ENCODE data around the gene LSR. TPM values are rescaled to one million over a fixed set of nuclear protein-coding genes. Genes with fewer than 3 reads are reported as not detected.
A peak's percentile ranks its signal among the peaks of the same experiment; 100 is the strongest.

LSR gene
- total RNA-seq, 1 experiment from 2014 or later = 21.1 TPM

GRCh38 chr19:35300339-35300649 is 51.5 kb downstream of the LSR start:
- no peak for DNase-seq (ENCODE audit: low read depth)

DNA sequence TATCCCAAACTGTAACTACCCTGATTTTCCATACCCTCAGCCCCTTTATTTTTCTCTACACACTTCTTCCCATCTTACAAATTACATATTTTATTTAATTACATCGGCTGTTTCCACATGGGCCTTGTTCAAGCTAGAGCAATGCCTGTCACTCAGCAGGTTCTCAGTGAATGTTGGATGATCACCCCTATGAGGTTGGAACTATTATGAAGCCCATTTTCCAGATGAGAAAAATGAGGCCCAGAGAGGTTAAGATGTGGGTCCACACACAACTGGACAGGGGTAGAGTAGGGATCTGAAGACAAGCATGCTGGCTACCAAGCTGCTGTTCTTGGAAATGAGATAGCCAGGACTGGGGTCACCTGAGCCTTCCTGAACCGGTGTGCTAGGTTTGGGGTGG is 53.2 kb downstream of the LSR start:
- DNase-seq (ENCODE audit: low read depth) = no peak

GRCh38 chr19:35302446-35302845 is 53.6 kb downstream of the LSR start:
- no peak for DNase-seq (ENCODE audit: low read depth)

GRCh38 chr19:35303357-35303915 is 54.6 kb downstream of the LSR start:
- DNase-seq (ENCODE audit: low read depth) = no peak

DNA sequence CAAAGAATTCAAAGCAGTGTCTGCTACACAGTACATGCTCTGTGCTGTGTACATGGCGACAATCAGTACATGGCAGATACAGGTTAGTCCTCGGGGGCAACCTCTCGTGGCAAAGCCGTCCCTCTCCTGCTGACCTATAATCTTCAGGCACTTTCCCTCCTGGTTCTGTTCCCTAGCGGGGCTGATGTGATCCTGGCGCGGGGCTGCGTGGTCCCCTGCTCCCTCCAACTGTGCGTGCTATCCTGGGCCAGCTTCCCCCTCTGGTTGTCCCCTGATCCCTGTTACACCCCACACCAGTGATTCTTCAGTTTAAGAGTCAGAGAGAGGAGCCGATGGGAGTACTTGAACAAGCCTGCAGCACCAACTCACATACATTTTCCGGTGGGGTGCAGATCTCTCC is 55.2 kb downstream of the LSR start:
- no peak for DNase-seq (ENCODE audit: low read depth)

GRCh38 chr19:35305181-35305580 is 56.4 kb downstream of the LSR start:
- no peak for DNase-seq (ENCODE audit: low read depth)

DNA sequence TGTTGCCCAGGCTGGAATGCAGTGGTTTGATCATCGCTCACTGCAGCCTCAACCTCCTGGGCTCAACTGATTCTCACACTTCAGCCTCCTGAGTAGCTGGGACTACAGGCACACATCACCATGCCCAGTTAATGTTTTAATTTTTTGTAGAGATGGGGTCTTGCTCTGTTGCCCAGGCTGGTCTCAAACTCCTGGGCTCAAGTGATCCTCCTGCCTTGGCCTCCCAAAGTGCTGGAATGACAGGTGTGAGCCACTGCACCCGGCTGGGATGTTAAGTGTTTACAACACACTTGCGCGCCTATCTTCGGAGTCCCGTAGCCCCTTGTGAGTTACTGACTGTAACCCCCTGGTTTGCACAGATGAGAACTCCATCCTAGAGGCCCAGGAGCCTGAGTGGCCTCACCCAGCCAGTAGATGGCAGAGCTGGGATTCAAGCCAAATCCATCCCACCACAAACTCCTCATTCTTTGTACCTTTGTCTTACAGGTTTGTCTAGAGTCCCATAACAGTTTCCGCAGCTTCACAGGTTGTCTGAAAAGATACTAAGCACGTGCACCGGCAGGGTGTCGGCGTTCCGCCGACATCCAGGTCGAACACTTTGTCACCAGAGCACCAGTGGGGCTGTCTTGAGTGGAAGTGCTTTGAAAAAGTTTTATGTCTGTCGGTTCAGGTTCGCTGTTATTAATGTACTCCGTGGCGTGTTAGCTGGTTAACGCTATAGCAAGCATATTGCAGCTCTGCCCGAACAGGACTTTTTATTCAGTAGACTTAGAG is 57.9 kb downstream of the LSR start:
- no peak for DNase-seq (ENCODE audit: low read depth)

DNA sequence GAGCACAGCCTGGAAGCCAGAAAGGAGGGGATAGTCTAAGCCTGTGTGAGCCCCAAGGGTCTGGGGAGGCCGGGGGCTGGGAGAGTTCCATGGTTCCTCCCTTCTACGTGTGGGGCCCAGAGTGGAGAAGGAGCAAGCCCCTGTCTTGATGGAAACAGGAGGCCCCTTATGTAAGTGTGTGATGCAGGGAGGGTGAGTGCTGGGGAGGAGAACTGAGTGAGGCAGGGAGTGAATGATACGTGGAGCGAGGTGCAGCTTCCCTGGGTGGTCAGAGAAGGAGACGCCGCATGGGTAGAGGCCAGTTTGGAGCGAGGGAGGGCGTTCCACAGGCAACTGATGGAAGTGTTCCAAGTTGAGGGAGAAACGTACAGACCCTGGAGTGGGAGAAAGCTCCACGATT is 59.1 kb downstream of the LSR start:
- no peak for DNase-seq (ENCODE audit: low read depth)

DNA sequence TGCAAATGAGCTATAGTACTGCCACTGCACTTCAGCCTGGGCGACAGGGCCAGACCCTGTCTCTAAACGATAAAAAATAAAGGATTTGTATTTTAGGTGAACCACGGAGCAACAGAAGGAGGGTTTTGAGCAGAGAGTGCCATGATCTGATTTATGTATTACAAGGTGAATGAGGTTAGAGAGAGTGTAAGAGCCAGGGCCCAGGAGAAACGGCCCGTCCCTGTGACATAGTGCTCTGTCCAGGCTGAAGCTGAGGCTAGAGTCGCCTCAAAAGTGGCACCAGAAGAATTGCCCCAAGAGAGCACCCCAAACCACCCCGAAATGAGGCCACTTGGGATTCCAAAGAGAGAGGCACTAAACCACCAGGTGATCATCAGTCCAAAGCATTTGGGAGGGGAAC is 60.1 kb downstream of the LSR start:
- no peak for DNase-seq (ENCODE audit: low read depth)

- DNase-seq (ENCODE audit: low read depth) = peak; percentile 51
Measured at GRCh38 chr19:35309481-35310279, 60.9 kb downstream of the LSR start.

- no peak for DNase-seq (ENCODE audit: low read depth)
Measured at GRCh38 chr19:35310331-35310730, 61.5 kb downstream of the LSR start.

DNA sequence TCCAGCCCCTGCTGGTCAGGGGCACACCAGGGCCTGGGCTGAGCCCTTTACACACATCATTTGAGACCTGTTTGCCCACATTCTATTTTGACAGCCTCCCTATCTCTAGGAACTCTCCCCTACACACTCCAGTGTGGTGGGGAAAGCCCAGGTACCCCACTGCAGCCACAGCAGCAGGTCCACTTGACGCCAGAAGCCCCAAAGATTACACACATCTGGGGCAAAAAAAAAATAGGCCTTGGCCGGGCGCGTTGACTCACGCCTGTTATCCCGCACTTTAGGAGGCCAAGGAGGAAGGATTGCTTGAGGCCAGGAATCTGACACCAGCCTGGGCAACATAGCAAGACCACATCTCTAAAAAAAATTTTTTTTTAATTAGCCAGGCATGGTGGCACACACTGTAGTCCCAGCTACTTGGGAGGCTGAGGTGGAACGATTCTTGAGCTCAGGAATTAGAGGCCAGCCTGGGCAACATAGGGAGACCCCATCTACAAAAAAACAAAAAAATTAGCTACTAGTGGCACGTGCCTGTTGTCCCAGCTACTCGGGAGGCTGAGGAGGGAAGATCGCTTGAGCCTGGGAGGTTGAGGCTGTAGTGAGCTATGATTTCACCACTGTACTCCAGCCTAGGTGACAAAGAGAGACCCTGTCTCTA is 62.1 kb downstream of the LSR start:
- peak; percentile 38 for DNase-seq (ENCODE audit: low read depth)

GRCh38 chr19:35311901-35312665 is 63.3 kb downstream of the LSR start:
- no peak for DNase-seq (ENCODE audit: low read depth)

DNA sequence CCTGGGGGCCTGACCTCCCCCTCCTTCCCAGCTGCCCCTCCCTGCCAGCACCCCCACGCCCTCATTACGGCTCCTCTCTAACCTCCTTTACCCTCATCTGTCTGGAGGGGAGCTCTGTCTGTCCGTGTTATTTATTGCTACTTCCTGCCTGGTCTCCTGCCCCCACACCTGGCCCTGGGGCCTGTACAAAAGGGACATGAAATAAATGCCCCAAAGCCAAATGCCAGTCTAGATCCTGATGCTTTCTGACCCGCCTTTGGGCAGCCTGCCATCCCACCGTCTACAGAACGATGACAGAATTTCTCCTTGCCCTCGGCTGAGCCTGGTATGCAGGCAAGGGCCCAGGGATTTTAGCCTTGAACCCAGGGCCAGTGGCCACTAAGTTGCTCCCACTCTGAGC is 64.8 kb downstream of the LSR start:
- DNase-seq (ENCODE audit: low read depth) = no peak

DNA sequence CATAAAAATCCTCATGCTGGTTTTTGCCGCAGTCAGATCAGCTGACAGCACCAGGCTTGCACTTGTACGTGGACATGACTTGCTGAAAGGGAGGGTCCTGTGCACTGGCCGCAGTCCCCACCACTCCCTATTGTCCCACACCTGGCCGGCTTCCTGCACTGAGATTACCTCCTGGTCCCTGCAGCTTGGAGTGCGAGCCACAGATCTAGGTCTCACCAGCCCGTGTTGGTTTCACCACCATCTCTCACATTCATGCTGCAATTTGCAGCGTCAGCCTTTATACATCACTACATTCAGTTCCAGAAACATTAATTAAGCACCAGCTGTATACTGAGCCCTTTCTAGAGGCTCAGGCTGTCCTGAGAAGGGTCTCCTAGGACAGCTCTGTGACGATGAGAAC is 65.2 kb downstream of the LSR start:
- no peak for DNase-seq (ENCODE audit: low read depth)

DNA sequence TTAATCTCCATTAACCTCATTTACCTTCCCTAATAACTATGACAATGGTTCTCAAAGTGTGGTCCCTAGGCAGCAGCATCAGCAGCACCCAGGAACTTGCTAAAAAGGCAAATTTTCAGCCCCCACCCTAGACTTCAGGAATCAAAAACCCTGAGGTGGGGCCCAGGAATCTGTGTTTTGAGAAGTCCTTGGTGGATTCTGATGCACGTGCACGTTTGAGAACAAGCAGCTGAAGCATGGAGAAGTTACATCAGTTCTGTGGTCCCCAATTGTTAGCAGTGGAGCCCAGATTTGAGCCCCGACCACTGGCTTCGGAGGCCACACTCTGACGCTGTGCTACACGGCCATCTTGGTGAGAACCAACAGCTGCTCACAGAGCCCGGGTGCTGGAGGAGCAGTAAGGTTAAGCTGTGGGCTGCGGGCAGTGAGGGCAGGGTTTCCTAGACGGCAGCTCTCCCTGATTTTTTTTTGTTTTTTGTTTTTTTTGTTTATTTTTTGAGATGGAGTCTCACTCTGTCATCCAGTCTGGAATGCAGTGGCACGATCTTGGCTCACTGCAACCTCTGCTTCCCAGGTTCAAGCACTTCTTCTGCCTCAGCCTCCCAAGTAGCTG is 66.2 kb downstream of the LSR start:
- no peak for DNase-seq (ENCODE audit: low read depth)

DNA sequence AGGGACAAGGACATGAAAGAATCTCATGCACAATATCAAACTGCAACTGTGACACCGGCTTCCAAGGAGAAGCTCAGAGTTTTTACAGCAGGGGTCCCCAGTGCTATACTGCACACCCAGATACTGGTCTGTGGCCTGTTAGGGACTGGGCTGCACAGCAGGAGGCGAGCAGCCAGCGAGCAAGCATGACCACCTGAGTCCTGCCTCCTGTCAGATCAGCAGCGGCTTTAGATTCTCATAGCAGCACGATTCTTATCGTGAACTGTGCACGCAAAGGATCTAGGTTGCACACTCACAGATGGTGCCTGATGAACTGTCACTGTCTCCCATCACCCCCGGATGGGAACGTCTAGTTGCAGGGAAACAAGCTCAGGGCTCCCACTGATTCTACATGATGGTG is 67.1 kb downstream of the LSR start:
- DNase-seq (ENCODE audit: low read depth) = no peak

- no peak for DNase-seq (ENCODE audit: low read depth)
Measured at GRCh38 chr19:35316560-35316959, 67.8 kb downstream of the LSR start.

Measured in Daoy (cell line).